ENCODE results near the gene LIN7B.

LIN7B gene

DNA sequence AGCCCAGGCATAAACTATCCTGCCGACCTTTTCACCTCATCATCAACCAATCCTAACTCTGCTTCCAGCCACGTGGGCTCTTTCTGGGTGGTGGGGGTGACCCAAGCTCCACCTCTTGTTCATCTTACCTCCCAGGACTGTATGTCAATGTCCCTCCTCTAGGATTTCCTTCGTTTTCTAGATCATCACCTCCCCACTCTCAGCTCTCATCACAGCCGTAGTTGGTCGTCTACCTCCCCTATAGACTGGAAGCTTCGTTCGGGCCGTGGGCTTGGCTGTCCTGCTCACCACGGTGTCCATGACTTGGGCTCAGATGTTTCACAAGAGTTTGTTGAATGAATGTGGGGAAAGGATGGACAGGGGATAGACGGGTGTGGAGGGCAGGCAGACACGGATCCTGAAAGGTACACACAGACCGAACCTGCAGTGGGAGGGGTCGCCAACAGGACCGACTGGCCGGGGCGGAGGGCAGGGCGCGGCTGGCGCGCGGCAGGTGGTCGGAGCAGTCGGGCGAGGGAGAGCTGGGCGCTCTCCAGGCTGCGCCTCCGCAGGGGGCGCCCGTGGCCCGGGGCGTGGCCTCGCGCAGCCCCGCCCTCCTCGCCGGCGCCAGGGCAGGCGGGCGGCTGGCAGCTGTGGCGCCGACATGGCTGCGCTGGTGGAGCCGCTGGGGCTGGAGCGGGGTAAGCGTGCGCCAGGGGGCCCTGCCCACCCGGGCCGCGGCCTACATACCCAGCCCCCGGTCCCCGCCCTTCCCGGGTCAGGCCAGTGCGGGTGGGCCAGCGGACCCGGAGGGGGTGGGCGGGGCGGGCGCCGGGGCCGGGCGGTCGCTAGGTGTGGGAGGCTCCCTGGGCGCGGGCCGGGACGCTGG is at the start of gene LIN7B (continued):
- TF ChIP-seq ZFHX2 (tag by site-specific recombination; conservative IDR thresholded peaks at IDR 0.05) (peak; percentile 29; the same call in 1 of the 2 replicates), ZNF610 (tag by site-specific recombination; IDR thresholded peaks at IDR 0.05; ENCODE audit: borderline replicate concordance) (peak; percentile 32; the same call in 1 of the 2 replicates), HOXA7 (CRISPR knock-in tag; IDR thresholded peaks at IDR 0.05; ENCODE audit: borderline replicate concordance) (no peak), ZFP37 (tag by site-specific recombination; IDR thresholded peaks at IDR 0.05) (no peak), ZNF707 (tag by site-specific recombination; IDR thresholded peaks at IDR 0.05) (no peak), ZNF843 (tag by site-specific recombination; IDR thresholded peaks at IDR 0.05) (no peak), GFI1B (tag by site-specific recombination; IDR thresholded peaks at IDR 0.05) (no peak), ZNF426 (tag by site-specific recombination; IDR thresholded peaks at IDR 0.05) (no peak), ZNF785 (tag by site-specific recombination; IDR thresholded peaks at IDR 0.05) (no peak), ZNF404 (tag by site-specific recombination; IDR thresholded peaks at IDR 0.05) (no peak), ZNF768 (tag by site-specific recombination; IDR thresholded peaks at IDR 0.05) (no peak), ZBTB48 (tag by site-specific recombination; IDR thresholded peaks at IDR 0.05) (no peak), ZNF76 (tag by site-specific recombination; IDR thresholded peaks at IDR 0.05; ENCODE audit: borderline replicate concordance, low read depth) (no peak), KLF9 (tag by site-specific recombination; IDR thresholded peaks at IDR 0.05; ENCODE audit: low read depth) (peak; percentile 59; the same call in 1 of the 2 replicates), GLIS1 (tag by site-specific recombination; IDR thresholded peaks at IDR 0.05) (peak; percentile 89)
- TF ChIP-seq, protein P1, sequence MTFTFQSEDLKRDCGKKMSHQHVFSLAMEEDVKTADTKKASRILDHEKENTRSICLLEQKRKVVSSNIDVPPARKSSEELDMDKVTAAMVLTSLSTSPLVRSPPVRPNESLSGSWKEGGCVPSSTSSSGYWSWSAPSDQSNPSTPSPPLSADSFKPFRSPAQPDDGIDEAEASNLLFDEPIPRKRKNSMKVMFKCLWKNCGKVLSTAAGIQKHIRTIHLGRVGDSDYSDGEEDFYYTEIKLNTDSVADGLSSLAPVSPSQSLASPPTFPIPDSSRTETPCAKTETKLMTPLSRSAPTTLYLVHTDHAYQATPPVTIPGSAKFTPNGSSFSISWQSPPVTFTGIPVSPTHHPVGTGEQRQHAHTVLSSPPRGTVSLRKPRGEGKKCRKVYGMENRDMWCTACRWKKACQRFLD (tag by site-specific recombination; IDR thresholded peaks at IDR 0.05) = no peak
- TF ChIP-seq, protein P2, sequence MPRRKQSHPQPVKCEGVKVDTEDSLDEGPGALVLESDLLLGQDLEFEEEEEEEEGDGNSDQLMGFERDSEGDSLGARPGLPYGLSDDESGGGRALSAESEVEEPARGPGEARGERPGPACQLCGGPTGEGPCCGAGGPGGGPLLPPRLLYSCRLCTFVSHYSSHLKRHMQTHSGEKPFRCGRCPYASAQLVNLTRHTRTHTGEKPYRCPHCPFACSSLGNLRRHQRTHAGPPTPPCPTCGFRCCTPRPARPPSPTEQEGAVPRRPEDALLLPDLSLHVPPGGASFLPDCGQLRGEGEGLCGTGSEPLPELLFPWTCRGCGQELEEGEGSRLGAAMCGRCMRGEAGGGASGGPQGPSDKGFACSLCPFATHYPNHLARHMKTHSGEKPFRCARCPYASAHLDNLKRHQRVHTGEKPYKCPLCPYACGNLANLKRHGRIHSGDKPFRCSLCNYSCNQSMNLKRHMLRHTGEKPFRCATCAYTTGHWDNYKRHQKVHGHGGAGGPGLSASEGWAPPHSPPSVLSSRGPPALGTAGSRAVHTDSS (tag by site-specific recombination; IDR thresholded peaks at IDR 0.05) = no peak
- TF ChIP-seq, protein P3, sequence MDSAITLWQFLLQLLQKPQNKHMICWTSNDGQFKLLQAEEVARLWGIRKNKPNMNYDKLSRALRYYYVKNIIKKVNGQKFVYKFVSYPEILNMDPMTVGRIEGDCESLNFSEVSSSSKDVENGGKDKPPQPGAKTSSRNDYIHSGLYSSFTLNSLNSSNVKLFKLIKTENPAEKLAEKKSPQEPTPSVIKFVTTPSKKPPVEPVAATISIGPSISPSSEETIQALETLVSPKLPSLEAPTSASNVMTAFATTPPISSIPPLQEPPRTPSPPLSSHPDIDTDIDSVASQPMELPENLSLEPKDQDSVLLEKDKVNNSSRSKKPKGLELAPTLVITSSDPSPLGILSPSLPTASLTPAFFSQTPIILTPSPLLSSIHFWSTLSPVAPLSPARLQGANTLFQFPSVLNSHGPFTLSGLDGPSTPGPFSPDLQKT (IDR thresholded peaks at IDR 0.05; ENCODE audit: borderline replicate concordance, low read depth, low read length) = no peak
- TF ChIP-seq, protein P4, sequence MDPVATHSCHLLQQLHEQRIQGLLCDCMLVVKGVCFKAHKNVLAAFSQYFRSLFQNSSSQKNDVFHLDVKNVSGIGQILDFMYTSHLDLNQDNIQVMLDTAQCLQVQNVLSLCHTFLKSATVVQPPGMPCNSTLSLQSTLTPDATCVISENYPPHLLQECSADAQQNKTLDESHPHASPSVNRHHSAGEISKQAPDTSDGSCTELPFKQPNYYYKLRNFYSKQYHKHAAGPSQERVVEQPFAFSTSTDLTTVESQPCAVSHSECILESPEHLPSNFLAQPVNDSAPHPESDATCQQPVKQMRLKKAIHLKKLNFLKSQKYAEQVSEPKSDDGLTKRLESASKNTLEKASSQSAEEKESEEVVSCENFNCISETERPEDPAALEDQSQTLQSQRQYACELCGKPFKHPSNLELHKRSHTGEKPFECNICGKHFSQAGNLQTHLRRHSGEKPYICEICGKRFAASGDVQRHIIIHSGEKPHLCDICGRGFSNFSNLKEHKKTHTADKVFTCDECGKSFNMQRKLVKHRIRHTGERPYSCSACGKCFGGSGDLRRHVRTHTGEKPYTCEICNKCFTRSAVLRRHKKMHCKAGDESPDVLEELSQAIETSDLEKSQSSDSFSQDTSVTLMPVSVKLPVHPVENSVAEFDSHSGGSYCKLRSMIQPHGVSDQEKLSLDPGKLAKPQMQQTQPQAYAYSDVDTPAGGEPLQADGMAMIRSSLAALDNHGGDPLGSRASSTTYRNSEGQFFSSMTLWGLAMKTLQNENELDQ (tag by site-specific recombination; IDR thresholded peaks at IDR 0.05; ENCODE audit: low read depth) = no peak
- TF ChIP-seq, protein P5, sequence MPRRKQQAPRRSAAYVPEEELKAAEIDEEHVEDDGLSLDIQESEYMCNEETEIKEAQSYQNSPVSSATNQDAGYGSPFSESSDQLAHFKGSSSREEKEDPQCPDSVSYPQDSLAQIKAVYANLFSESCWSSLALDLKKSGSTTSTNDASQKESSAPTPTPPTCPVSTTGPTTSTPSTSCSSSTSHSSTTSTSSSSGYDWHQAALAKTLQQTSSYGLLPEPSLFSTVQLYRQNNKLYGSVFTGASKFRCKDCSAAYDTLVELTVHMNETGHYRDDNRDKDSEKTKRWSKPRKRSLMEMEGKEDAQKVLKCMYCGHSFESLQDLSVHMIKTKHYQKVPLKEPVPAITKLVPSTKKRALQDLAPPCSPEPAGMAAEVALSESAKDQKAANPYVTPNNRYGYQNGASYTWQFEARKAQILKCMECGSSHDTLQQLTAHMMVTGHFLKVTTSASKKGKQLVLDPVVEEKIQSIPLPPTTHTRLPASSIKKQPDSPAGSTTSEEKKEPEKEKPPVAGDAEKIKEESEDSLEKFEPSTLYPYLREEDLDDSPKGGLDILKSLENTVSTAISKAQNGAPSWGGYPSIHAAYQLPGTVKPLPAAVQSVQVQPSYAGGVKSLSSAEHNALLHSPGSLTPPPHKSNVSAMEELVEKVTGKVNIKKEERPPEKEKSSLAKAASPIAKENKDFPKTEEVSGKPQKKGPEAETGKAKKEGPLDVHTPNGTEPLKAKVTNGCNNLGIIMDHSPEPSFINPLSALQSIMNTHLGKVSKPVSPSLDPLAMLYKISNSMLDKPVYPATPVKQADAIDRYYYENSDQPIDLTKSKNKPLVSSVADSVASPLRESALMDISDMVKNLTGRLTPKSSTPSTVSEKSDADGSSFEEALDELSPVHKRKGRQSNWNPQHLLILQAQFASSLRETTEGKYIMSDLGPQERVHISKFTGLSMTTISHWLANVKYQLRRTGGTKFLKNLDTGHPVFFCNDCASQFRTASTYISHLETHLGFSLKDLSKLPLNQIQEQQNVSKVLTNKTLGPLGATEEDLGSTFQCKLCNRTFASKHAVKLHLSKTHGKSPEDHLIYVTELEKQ (tag by site-specific recombination; IDR thresholded peaks at IDR 0.05; ENCODE audit: borderline replicate concordance) = no peak
- TF ChIP-seq, protein P6, sequence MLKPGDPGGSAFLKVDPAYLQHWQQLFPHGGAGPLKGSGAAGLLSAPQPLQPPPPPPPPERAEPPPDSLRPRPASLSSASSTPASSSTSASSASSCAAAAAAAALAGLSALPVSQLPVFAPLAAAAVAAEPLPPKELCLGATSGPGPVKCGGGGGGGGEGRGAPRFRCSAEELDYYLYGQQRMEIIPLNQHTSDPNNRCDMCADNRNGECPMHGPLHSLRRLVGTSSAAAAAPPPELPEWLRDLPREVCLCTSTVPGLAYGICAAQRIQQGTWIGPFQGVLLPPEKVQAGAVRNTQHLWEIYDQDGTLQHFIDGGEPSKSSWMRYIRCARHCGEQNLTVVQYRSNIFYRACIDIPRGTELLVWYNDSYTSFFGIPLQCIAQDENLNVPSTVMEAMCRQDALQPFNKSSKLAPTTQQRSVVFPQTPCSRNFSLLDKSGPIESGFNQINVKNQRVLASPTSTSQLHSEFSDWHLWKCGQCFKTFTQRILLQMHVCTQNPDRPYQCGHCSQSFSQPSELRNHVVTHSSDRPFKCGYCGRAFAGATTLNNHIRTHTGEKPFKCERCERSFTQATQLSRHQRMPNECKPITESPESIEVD (tag by site-specific recombination; IDR thresholded peaks at IDR 0.05) = no peak
- TF ChIP-seq, protein P7, sequence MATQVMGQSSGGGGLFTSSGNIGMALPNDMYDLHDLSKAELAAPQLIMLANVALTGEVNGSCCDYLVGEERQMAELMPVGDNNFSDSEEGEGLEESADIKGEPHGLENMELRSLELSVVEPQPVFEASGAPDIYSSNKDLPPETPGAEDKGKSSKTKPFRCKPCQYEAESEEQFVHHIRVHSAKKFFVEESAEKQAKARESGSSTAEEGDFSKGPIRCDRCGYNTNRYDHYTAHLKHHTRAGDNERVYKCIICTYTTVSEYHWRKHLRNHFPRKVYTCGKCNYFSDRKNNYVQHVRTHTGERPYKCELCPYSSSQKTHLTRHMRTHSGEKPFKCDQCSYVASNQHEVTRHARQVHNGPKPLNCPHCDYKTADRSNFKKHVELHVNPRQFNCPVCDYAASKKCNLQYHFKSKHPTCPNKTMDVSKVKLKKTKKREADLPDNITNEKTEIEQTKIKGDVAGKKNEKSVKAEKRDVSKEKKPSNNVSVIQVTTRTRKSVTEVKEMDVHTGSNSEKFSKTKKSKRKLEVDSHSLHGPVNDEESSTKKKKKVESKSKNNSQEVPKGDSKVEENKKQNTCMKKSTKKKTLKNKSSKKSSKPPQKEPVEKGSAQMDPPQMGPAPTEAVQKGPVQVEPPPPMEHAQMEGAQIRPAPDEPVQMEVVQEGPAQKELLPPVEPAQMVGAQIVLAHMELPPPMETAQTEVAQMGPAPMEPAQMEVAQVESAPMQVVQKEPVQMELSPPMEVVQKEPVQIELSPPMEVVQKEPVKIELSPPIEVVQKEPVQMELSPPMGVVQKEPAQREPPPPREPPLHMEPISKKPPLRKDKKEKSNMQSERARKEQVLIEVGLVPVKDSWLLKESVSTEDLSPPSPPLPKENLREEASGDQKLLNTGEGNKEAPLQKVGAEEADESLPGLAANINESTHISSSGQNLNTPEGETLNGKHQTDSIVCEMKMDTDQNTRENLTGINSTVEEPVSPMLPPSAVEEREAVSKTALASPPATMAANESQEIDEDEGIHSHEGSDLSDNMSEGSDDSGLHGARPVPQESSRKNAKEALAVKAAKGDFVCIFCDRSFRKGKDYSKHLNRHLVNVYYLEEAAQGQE (tag by site-specific recombination; IDR thresholded peaks at IDR 0.05) = no peak

Data from HEK293 (cell line).